ENCODE measurements around the gene ZMYND8. TPM values are rescaled to one million over a fixed set of nuclear protein-coding genes. Genes with fewer than 3 reads are reported as not detected.
"Not testable (repeated sequence)": the region's sequence is repeated elsewhere in the genome, so short reads cannot be mapped to it uniquely, and the experiment has no call there.

The ZMYND8 gene
- total RNA-seq, 1 experiment from 2014 or later: 11.6 TPM

DNA sequence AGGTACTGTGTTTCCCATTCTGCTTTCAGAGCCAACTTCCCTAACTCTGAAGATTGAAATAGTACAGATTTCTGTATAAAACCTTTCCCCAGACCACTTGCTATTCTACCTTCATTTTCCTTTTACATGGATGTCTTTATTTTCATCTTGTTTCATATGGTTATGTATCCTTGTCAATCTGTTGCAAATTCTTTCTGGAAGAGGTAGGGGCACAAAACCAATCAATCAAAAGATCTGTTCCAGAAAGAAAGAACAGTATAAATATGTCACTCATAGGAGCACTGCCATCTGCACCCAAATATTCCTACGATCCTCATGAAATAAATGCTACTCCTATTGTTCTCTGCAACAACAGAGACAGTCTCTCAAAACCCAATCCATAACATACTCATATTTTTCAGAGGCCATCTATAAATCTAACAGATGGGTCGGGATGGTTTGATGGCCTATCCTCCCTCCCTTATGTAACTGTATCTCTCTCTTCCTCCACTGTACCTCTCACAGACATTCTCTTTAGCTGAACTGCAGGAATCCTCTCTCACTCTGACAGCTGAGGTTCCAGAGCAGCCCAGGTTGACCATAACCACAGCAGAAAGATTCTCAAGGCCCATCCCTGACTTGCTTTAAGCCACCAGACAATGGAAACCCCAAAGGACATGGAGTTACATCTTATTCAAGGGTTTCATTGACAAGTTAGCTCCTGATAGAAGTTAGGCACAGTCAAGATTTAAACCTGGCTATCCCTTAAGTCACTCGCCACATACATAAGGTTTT, 112.8 kb downstream of the ZMYND8 start:
- no peaks in the 10 kb centered on the region for H3F3A ChIP-seq (ENCODE audit: low read length, unreplicated experiment)
- no peak overlapping the region for H3K4me3 ChIP-seq (ENCODE audit: low read length)
- CTCF ChIA-PET: no interaction called here
- no peaks in the 10 kb centered on the region for H3K79me2 ChIP-seq (ENCODE audit: low read length)
- H3K36me3 ChIP-seq (ENCODE audit: low read depth, low read length): peaks cover 19% of the 10 kb centered on the region
- no peak overlapping the region for H3K27ac ChIP-seq (ENCODE audit: low read length)
- no peak overlapping the region for H2AFZ ChIP-seq (ENCODE audit: low read length)
- DNase-seq (no peak), ATAC-seq (no peak)
- no TSS peak for BruUV-seq (replicated peaks)
- H3K4me1 ChIP-seq (ENCODE audit: insufficient read depth, low read length): no peaks in the 10 kb centered on the region
- no peak overlapping the region for H3K4me2 ChIP-seq (ENCODE audit: low read length)
- no peaks in the 10 kb centered on the region for H4K20me1 ChIP-seq (ENCODE audit: low read length)
- POLR2A ChIA-PET (ENCODE audit: unreplicated experiment): no interaction called here
- no peaks in the 10 kb centered on the region for H3K9me2 ChIP-seq (replicated peaks; ENCODE audit: low read length)
- no peaks in the 10 kb centered on the region for H3K27me3 ChIP-seq (ENCODE audit: low read length)
- no peak overlapping the region for H3K9ac ChIP-seq (ENCODE audit: low read length)
- TF ChIP-seq EZH2 (IDR thresholded peaks at IDR 0.05; ENCODE audit: low read length, unreplicated experiment) (no peak), CTCF (conservative IDR thresholded peaks at IDR 0.05; ENCODE audit: low read depth, low read length) (no peak), EZH2phosphoT487 (IDR thresholded peaks at IDR 0.05; ENCODE audit: borderline replicate concordance, low read length) (no peak)
- intact Hi-C loops (cut with micrococcal nuclease): no loop called here
- no peaks in the 10 kb centered on the region for H3K9me3 ChIP-seq (ENCODE audit: low read length)

- Histone ChIP-seq H3K79me2 (ENCODE audit: low read length) (no peaks in the 10 kb centered on the region), H3K9me3 (ENCODE audit: low read length) (no peaks in the 10 kb centered on the region), H3K4me2 (ENCODE audit: low read length) (no peak overlapping the region), H3K4me1 (ENCODE audit: insufficient read depth, low read length) (no peaks in the 10 kb centered on the region), H3K27me3 (ENCODE audit: low read length) (no peaks in the 10 kb centered on the region), H3K9ac (ENCODE audit: low read length) (no peak overlapping the region), H3K9me2 (replicated peaks; ENCODE audit: low read length) (no peaks in the 10 kb centered on the region), H3F3A (ENCODE audit: low read length, unreplicated experiment) (no peaks in the 10 kb centered on the region), H3K36me3 (ENCODE audit: low read depth, low read length) (peaks cover 19% of the 10 kb centered on the region), H4K20me1 (ENCODE audit: low read length) (no peaks in the 10 kb centered on the region), H2AFZ (ENCODE audit: low read length) (no peak overlapping the region), H3K27ac (ENCODE audit: low read length) (no peak overlapping the region), H3K4me3 (ENCODE audit: low read length) (no peak overlapping the region)
- no peak for DNase-seq
- intact Hi-C loops (cut with micrococcal nuclease): no loop called here
- TF ChIP-seq EZH2phosphoT487 (IDR thresholded peaks at IDR 0.05; ENCODE audit: borderline replicate concordance, low read length) (no peak), EZH2 (IDR thresholded peaks at IDR 0.05; ENCODE audit: low read length, unreplicated experiment) (no peak), CTCF (conservative IDR thresholded peaks at IDR 0.05; ENCODE audit: low read depth, low read length) (no peak)
- ChIA-PET POLR2A (ENCODE audit: unreplicated experiment) (no interaction called here), CTCF (no interaction called here)
- no TSS peak for BruUV-seq (replicated peaks)
- ATAC-seq: no peak
Observed at GRCh38 chr20:47243003-47243402, 113.5 kb downstream of the ZMYND8 start.

DNA sequence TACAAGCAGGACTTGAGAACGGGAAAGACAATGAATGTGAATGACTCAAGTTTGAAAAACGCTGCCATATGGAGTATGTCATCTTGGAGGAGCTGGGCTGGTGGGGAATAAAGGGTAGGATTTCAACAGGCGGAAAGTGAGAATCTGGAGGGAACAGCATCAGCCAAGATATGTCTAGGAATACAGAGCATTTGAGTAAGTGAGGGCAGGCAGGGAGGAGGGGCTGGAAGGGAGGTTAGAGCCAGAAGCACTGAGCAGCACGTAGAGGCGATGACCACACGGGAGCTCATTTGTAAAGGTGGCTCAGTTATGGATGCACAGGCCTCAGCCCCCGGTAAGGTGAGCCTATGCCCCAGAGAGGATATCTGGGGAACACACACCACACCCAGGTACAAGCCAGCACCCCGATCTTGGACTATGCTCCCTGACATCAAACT, 115.1 kb downstream of the ZMYND8 start:
- no peaks in the 10 kb centered on the region for H3F3A ChIP-seq (ENCODE audit: low read length, unreplicated experiment)
- no peaks in the 10 kb centered on the region for H3K9me2 ChIP-seq (replicated peaks; ENCODE audit: low read length)
- TF ChIP-seq EZH2phosphoT487 (IDR thresholded peaks at IDR 0.05; ENCODE audit: borderline replicate concordance, low read length): no peak
- TF ChIP-seq CTCF (conservative IDR thresholded peaks at IDR 0.05; ENCODE audit: low read depth, low read length): no peak
- no peak for TF ChIP-seq EZH2 (IDR thresholded peaks at IDR 0.05; ENCODE audit: low read length, unreplicated experiment)
- no peaks in the 10 kb centered on the region for H3K4me1 ChIP-seq (ENCODE audit: insufficient read depth, low read length)
- no peak overlapping the region for H3K4me2 ChIP-seq (ENCODE audit: low read length)
- no peaks in the 10 kb centered on the region for H3K27me3 ChIP-seq (ENCODE audit: low read length)
- ATAC-seq (no peak), DNase-seq (no peak)
- no peak overlapping the region for H3K9ac ChIP-seq (ENCODE audit: low read length)
- CTCF ChIA-PET: no interaction called here
- no peak overlapping the region for H3K4me3 ChIP-seq (ENCODE audit: low read length)
- intact Hi-C loops (cut with micrococcal nuclease): no loop called here
- POLR2A ChIA-PET (ENCODE audit: unreplicated experiment): no interaction called here
- H4K20me1 ChIP-seq (ENCODE audit: low read length): no peaks in the 10 kb centered on the region
- BruUV-seq (replicated peaks): no TSS peak
- H3K36me3 ChIP-seq (ENCODE audit: low read depth, low read length): peaks cover 20% of the 10 kb centered on the region
- no peaks in the 10 kb centered on the region for H3K9me3 ChIP-seq (ENCODE audit: low read length)
- no peak overlapping the region for H3K27ac ChIP-seq (ENCODE audit: low read length)
- H2AFZ ChIP-seq (ENCODE audit: low read length): no peak overlapping the region
- H3K79me2 ChIP-seq (ENCODE audit: low read length): no peaks in the 10 kb centered on the region

DNA sequence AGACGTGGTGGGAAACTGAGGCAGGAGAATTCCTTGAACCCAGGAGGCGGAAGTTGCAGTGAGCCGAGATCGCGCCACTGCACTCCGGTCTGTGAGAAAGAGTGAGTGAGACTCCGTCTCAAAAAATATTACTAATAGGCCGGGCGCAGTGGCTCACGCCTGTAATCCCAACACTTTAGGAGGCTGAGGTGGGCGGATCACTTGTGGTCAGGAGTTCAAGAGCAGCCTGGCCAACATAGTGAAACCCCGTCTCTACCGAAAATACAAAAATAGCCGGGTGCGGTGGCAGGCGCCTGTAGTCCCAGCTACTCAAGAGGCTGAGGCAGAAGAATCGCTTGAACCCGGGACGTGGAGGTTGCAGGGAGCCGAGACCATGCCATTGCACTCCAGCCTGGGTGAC, 116.4 kb downstream of the ZMYND8 start:
- H3F3A ChIP-seq (ENCODE audit: low read length, unreplicated experiment); DNase-seq; ATAC-seq; H3K4me3 ChIP-seq (ENCODE audit: low read length); H3K9me3 ChIP-seq (ENCODE audit: low read length); H3K79me2 ChIP-seq (ENCODE audit: low read length); intact Hi-C loops (cut with micrococcal nuclease); BruUV-seq (replicated peaks); POLR2A ChIA-PET (ENCODE audit: unreplicated experiment); H3K4me1 ChIP-seq (ENCODE audit: insufficient read depth, low read length); H3K4me2 ChIP-seq (ENCODE audit: low read length); H3K27me3 ChIP-seq (ENCODE audit: low read length); H3K9ac ChIP-seq (ENCODE audit: low read length); H4K20me1 ChIP-seq (ENCODE audit: low read length); CTCF ChIA-PET; H3K9me2 ChIP-seq (replicated peaks; ENCODE audit: low read length); H3K27ac ChIP-seq (ENCODE audit: low read length); H2AFZ ChIP-seq (ENCODE audit: low read length): not testable (repeated sequence)
- peaks cover 20% of the 10 kb centered on the region for H3K36me3 ChIP-seq (ENCODE audit: low read depth, low read length)
